Measurements from ENCODE around the gene PLIN4.

PLIN4 gene

GRCh38 chr19:4493104-4493928 lies 25.0 kb downstream of the PLIN4 start:
- no peak for DNase-seq (ENCODE audit: extremely low read depth in 1 of 2, low read depth in 1 of 2)

- DNase-seq (ENCODE audit: extremely low read depth in 1 of 2, low read depth in 1 of 2), result no peak
Observed at GRCh38 chr19:4492337-4493103, 25.8 kb downstream of the PLIN4 start.

GRCh38 chr19:4491446-4491845 lies 26.8 kb downstream of the PLIN4 start:
- DNase-seq (ENCODE audit: extremely low read depth in 1 of 2, low read depth in 1 of 2), result no peak

- DNase-seq (ENCODE audit: extremely low read depth in 1 of 2, low read depth in 1 of 2), result no peak
Observed at GRCh38 chr19:4488496-4488895, 29.8 kb downstream of the PLIN4 start.

- no peak for DNase-seq (ENCODE audit: extremely low read depth in 1 of 2, low read depth in 1 of 2)
Observed at GRCh38 chr19:4487572-4487971, 30.7 kb downstream of the PLIN4 start.

GRCh38 chr19:4483385-4483784 lies 34.9 kb downstream of the PLIN4 start:
- no peak for DNase-seq (ENCODE audit: extremely low read depth in 1 of 2, low read depth in 1 of 2)

GRCh38 chr19:4482721-4483364 lies 35.4 kb downstream of the PLIN4 start:
- no peak for DNase-seq (ENCODE audit: extremely low read depth in 1 of 2, low read depth in 1 of 2)

- DNase-seq (ENCODE audit: extremely low read depth in 1 of 2, low read depth in 1 of 2), result no peak
Observed at GRCh38 chr19:4477034-4477801, 41.1 kb downstream of the PLIN4 start.

- peak in 1 of 2 donors; percentile 15 for DNase-seq (ENCODE audit: extremely low read depth in 1 of 2, low read depth in 1 of 2)
Observed at GRCh38 chr19:4474514-4475022, 43.7 kb downstream of the PLIN4 start.

- DNase-seq (ENCODE audit: extremely low read depth in 1 of 2, low read depth in 1 of 2), result no peak
Observed at GRCh38 chr19:4473763-4474513, 44.3 kb downstream of the PLIN4 start.

GRCh38 chr19:4473011-4473762 lies 45.1 kb downstream of the PLIN4 start:
- no peak for DNase-seq (ENCODE audit: extremely low read depth in 1 of 2, low read depth in 1 of 2)

- DNase-seq (ENCODE audit: extremely low read depth in 1 of 2, low read depth in 1 of 2), result no peak
Observed at GRCh38 chr19:4472174-4472974, 45.9 kb downstream of the PLIN4 start, which contains the start of gene HDGFL2. TSS of gene HDGFL2 (plus strand) at chr19:4472297. CDS start at chr19:4472351, 54 bp downstream.

- DNase-seq (ENCODE audit: extremely low read depth in 1 of 2, low read depth in 1 of 2), result peak; percentile 92 to 98
Observed at GRCh38 chr19:4471403-4472173, 46.7 kb downstream of the PLIN4 start.

GRCh38 chr19:4467835-4468234 lies 50.5 kb downstream of the PLIN4 start:
- no peak for DNase-seq (ENCODE audit: extremely low read depth in 1 of 2, low read depth in 1 of 2)

GRCh38 chr19:4464815-4465581 lies 53.3 kb downstream of the PLIN4 start:
- no peak for DNase-seq (ENCODE audit: extremely low read depth in 1 of 2, low read depth in 1 of 2)

- peak; percentile 89 to 95 for DNase-seq (ENCODE audit: extremely low read depth in 1 of 2, low read depth in 1 of 2)
Observed at GRCh38 chr19:4457654-4458395, 60.5 kb downstream of the PLIN4 start, which contains the start of gene UBXN6. TSS of gene UBXN6 (minus strand) at chr19:4457794. CDS start at chr19:4457697, 97 bp downstream.

All from stimulated activated CD8-positive, alpha-beta memory T cell treated with anti-CD3 and anti-CD28 coated beads, Interleukin-7, amount 100 ng/mL, for 48 hours (primary cell).